ENCODE measurements around the gene COMTD1. TPM values are rescaled to one million over a fixed set of nuclear protein-coding genes. Genes with fewer than 3 reads are reported as not detected.
"Not testable (repeated sequence)": the region's sequence is repeated elsewhere in the genome, so short reads cannot be mapped to it uniquely, and the experiment has no call there.

Gene COMTD1
- total and polyA plus RNA-seq, 2 experiments from 2014 or later = 8.8 to 12.6 TPM

DNA sequence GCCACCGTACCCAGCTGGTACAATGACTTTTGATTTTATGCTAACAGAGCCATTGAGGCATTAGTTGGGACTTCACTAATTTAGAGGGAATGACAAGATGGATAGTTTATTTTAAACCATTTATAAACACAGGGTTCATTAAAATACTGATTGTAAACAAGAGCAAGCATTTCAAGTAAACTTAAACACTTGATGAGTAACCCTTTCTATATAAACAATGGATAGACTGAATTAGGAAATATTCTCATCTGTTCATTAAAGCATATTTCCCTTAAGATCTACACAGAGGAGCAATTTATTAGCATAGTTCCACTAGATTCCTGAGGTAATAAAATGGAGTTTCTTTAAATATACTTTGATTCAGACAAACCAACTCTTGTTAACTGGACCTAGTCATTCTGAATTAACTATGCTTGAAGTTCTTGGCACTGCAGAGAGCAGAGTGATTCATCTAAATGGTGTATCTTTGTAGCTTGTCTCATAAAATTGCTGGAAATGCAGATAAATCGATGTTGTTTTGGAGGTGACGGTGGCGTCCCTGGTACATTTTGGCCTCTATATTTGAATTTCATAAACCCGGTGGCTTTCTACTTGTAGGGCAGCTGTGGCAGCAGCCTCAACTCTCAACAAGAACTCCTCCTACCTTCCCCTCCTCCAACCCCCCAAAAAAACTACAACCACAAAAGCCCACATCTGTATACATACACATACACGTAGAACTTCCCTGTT lies 40.6 kb downstream of the COMTD1 start:
- in situ Hi-C loops (cut with MboI) = no loop called here
- peak overlapping the region; percentile 36 for H3K27ac ChIP-seq
- TF ChIP-seq EZH2phosphoT487 (IDR thresholded peaks at IDR 0.05; ENCODE audit: insufficient read depth, low read depth) (no peak), EZH2 (IDR thresholded peaks at IDR 0.05; ENCODE audit: insufficient read depth, poor library complexity, severe bottlenecking) (no peak)
- peaks cover 21% of the 10 kb centered on the region; the same call in 1 of the 2 replicates for H3F3A ChIP-seq (ENCODE audit: insufficient read depth)
- peaks cover 29% of the 10 kb centered on the region for H3K4me1 ChIP-seq (ENCODE audit: insufficient read depth)
- H3K4me3 ChIP-seq = no peak overlapping the region
- H3K27me3 ChIP-seq (replicated peaks; ENCODE audit: insufficient read depth) = no peaks in the 10 kb centered on the region
- H3K9me3 ChIP-seq (ENCODE audit: low read depth) = no peaks in the 10 kb centered on the region
- no peak overlapping the region for H3K9ac ChIP-seq
- 84 to 88% methylated on average over 6 of the region's 6 CpGs for WGBS, 2 experiments (ENCODE audit: low coverage in 1 of 2, low lambda C conversion rate in 2 of 2, missing lambda C conversion rate in 2 of 2)
- H3K4me2 ChIP-seq (ENCODE audit: unreplicated experiment) = peak overlapping the region; percentile 28
- H3K9me2 ChIP-seq (ENCODE audit: insufficient read depth) = no peaks in the 10 kb centered on the region
- H3K79me2 ChIP-seq (ENCODE audit: insufficient read depth) = 0 out of 2 replicates have a peak, but pooled peaks cover 4% of the 10 kb centered on the region
- peak; percentile 82 for DNase-seq
- no peaks in the 10 kb centered on the region for H3K36me3 ChIP-seq (ENCODE audit: low read depth)
- no peak overlapping the region for H2AFZ ChIP-seq
- H4K20me1 ChIP-seq (ENCODE audit: insufficient read depth) = no peaks in the 10 kb centered on the region

GRCh38 chr10:75194625-75195024 lies 41.1 kb downstream of the COMTD1 start:
- H3K36me3 ChIP-seq (ENCODE audit: low read depth); H2AFZ ChIP-seq; H3K9ac ChIP-seq; DNase-seq; in situ Hi-C loops (cut with MboI); H3K4me3 ChIP-seq; H3K9me2 ChIP-seq (ENCODE audit: insufficient read depth); H3K79me2 ChIP-seq (ENCODE audit: insufficient read depth); H3K9me3 ChIP-seq (ENCODE audit: low read depth); H3K4me2 ChIP-seq (ENCODE audit: unreplicated experiment); H4K20me1 ChIP-seq (ENCODE audit: insufficient read depth); H3K27me3 ChIP-seq (replicated peaks; ENCODE audit: insufficient read depth): not testable (repeated sequence)
- peak overlapping the region; percentile 36 for H3K27ac ChIP-seq
- peaks cover 21% of the 10 kb centered on the region; the same call in 1 of the 2 replicates for H3F3A ChIP-seq (ENCODE audit: insufficient read depth)
- WGBS, 2 experiments (ENCODE audit: low coverage in 1 of 2, low lambda C conversion rate in 2 of 2, missing lambda C conversion rate in 2 of 2) = 96 to 98% methylated on average over 4 of the region's 4 CpGs
- H3K4me1 ChIP-seq (ENCODE audit: insufficient read depth) = peaks cover 29% of the 10 kb centered on the region

GRCh38 chr10:75191821-75192568 lies 43.8 kb downstream of the COMTD1 start:
- H3K27me3 ChIP-seq (replicated peaks; ENCODE audit: insufficient read depth) = no peaks in the 10 kb centered on the region
- H3K27ac ChIP-seq = peak overlapping the region; percentile 78
- no peaks in the 10 kb centered on the region for H4K20me1 ChIP-seq (ENCODE audit: insufficient read depth)
- peak overlapping the region; percentile 20; the same call in 1 of the 2 replicates for H2AFZ ChIP-seq
- no peaks in the 10 kb centered on the region for H3K9me2 ChIP-seq (ENCODE audit: insufficient read depth)
- peak overlapping the region; percentile 25 for H3K4me3 ChIP-seq
- H3K9me3 ChIP-seq (ENCODE audit: low read depth) = no peaks in the 10 kb centered on the region
- H3K36me3 ChIP-seq (ENCODE audit: low read depth) = no peaks in the 10 kb centered on the region
- H3K4me2 ChIP-seq (ENCODE audit: unreplicated experiment) = peak overlapping the region; percentile 58
- H3K4me1 ChIP-seq (ENCODE audit: insufficient read depth) = peaks cover 29% of the 10 kb centered on the region
- H3K79me2 ChIP-seq (ENCODE audit: insufficient read depth) = 0 out of 2 replicates have a peak, but pooled peaks cover 4% of the 10 kb centered on the region
- WGBS, 2 experiments (ENCODE audit: low coverage in 1 of 2, low lambda C conversion rate in 2 of 2, missing lambda C conversion rate in 2 of 2) = 23 to 25% methylated on average over 10 of the region's 10 CpGs
- DNase-seq = peak; percentile 95
- no peak for TF ChIP-seq EZH2 (IDR thresholded peaks at IDR 0.05; ENCODE audit: insufficient read depth, poor library complexity, severe bottlenecking)
- no peak for TF ChIP-seq EZH2phosphoT487 (IDR thresholded peaks at IDR 0.05; ENCODE audit: insufficient read depth, low read depth)
- peak overlapping the region; percentile 61 for H3K9ac ChIP-seq
- H3F3A ChIP-seq (ENCODE audit: insufficient read depth) = peaks cover 25% of the 10 kb centered on the region; the same call in 1 of the 2 replicates
- in situ Hi-C loops (cut with MboI) = no loop called here

- no peak for TF ChIP-seq EZH2phosphoT487 (IDR thresholded peaks at IDR 0.05; ENCODE audit: insufficient read depth, low read depth)
- no peak for TF ChIP-seq EZH2 (IDR thresholded peaks at IDR 0.05; ENCODE audit: insufficient read depth, poor library complexity, severe bottlenecking)
- Histone ChIP-seq H3K9me3 (ENCODE audit: low read depth) (no peaks in the 10 kb centered on the region), H3K4me3 (no peak overlapping the region), H4K20me1 (ENCODE audit: insufficient read depth) (no peaks in the 10 kb centered on the region), H2AFZ (no peak overlapping the region), H3K9ac (no peak overlapping the region), H3K9me2 (ENCODE audit: insufficient read depth) (no peaks in the 10 kb centered on the region), H3K4me2 (ENCODE audit: unreplicated experiment) (no peak overlapping the region), H3F3A (ENCODE audit: insufficient read depth) (peaks cover 20% of the 10 kb centered on the region; the same call in 1 of the 2 replicates), H3K27ac (no peak overlapping the region), H3K79me2 (ENCODE audit: insufficient read depth) (0 out of 2 replicates have a peak, but pooled peaks cover 4% of the 10 kb centered on the region), H3K36me3 (ENCODE audit: low read depth) (no peaks in the 10 kb centered on the region), H3K4me1 (ENCODE audit: insufficient read depth) (peaks cover 16% of the 10 kb centered on the region), H3K27me3 (replicated peaks; ENCODE audit: insufficient read depth) (no peaks in the 10 kb centered on the region)
- no peak for DNase-seq
- in situ Hi-C loops (cut with MboI) = loop anchor here (5.0 kb wide), 1 partner anchor 43 kb away; no protein-coding TSS in a partner anchor
- WGBS, 2 experiments (ENCODE audit: low coverage in 1 of 2, low lambda C conversion rate in 2 of 2, missing lambda C conversion rate in 2 of 2) = 93 to 95% methylated on average over 11 to 12 of the region's 12 CpGs
Observed at GRCh38 chr10:75189266-75190096, 46.3 kb downstream of the COMTD1 start.

DNA sequence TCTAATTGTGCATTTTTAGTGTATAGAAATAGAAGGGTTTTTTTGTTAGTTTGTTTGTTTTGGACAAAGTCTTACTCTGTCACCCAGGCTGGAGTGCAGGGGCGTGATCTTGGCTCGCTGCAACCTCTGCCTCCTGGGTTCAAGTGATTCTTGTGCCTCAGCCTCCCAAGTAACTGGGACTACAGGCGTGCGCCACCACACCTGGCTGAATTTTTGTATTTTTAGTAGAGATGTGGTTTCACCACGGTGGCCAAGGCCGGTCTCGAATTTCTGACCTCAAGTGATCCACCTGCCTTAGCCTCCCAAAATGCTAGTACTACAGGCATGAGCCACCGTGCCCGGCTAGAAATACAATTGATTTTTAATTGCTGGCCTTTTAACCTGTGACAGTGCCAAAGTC lies 47.2 kb downstream of the COMTD1 start:
- not testable (repeated sequence) for H3K4me3 ChIP-seq; H3K36me3 ChIP-seq (ENCODE audit: low read depth); H3K4me2 ChIP-seq (ENCODE audit: unreplicated experiment); H2AFZ ChIP-seq; H3K9me3 ChIP-seq (ENCODE audit: low read depth); H3K9ac ChIP-seq; H4K20me1 ChIP-seq (ENCODE audit: insufficient read depth); H3K9me2 ChIP-seq (ENCODE audit: insufficient read depth); DNase-seq; H3K79me2 ChIP-seq (ENCODE audit: insufficient read depth); H3K27ac ChIP-seq; H3K27me3 ChIP-seq (replicated peaks; ENCODE audit: insufficient read depth)
- Histone ChIP-seq H3F3A (ENCODE audit: insufficient read depth) (peaks cover 20% of the 10 kb centered on the region; the same call in 1 of the 2 replicates), H3K4me1 (ENCODE audit: insufficient read depth) (peaks cover 14% of the 10 kb centered on the region)
- in situ Hi-C loops (cut with MboI) = loop anchor here (5.0 kb wide), 1 partner anchor 44 kb away; no protein-coding TSS in a partner anchor
- WGBS, 2 experiments (ENCODE audit: low coverage in 1 of 2, low lambda C conversion rate in 2 of 2, missing lambda C conversion rate in 2 of 2) = 90 to 91% methylated on average over 9 of the region's 9 CpGs
